Cardiac fibroblast (primary cell): ENCODE data around the gene CAMTA1.
A peak's percentile ranks its signal among the peaks of the same experiment; 100 is the strongest.

ENCODE experiments used
- DNase-seq, 2 donors: peaks; one replicate each; pipeline versions ENCODE4 v3.0.0 to v3.0.0-alpha.2; 2010; ENCODE audit warnings: low read depth in 2 of 2
- H3K4me3 ChIP-seq, 2 donors: replicated peaks in 1 of 2; 1 replicate in 1 of 2; 2 replicates in 1 of 2; pipeline ENCODE4 v1.5.1; 2011; ENCODE audit warnings: low read depth in 2 of 2, low read length in 2 of 2, mild to moderate bottlenecking in 2 of 2, moderate library complexity in 1 of 2
- CTCF ChIP-seq: IDR thresholded peaks from one replicate; pipeline ENCODE4 v1.5.1; 2011; ENCODE audit warnings: low read depth, mild to moderate bottlenecking, low read length, inconsistent platforms

CAMTA1 gene

DNA sequence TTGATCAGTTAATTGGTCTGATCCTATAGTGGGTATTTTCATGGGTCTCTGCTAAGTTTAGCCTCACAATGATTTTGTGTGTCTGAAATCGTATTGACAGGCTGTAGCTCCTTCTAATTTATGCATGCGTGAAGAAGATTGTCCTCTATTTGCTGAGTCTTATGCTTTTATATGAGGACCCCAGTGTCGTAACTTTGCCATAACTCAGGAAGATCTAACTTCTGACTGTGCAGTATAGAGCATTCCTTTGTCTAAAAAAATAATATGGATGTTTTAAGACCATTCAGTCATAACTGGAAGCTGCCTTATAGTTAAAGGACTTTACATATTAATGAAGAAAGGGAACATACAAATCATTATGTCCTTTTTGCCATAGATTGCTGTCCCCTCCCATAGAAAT is 73.3 kb downstream of the CAMTA1 start:
- no peak for TF ChIP-seq CTCF
- peak in 1 of 2 donors; percentile 38 for DNase-seq
- H3K4me3 ChIP-seq, result no peak overlapping the region

GRCh38 chr1:6859415-6860343 is 74.4 kb downstream of the CAMTA1 start:
- peak overlapping the region in 1 of 2 donors; percentile 15 for H3K4me3 ChIP-seq
- peak; percentile 94 to 99 for DNase-seq

GRCh38 chr1:6860401-6860800 is 75.1 kb downstream of the CAMTA1 start:
- DNase-seq, result peak; percentile 63 to 77
- no peak for TF ChIP-seq CTCF
- no peak overlapping the region for H3K4me3 ChIP-seq

More at GRCh38 chr1:6859415-6860343, 74.4 kb downstream of the CAMTA1 start:
- no peak for TF ChIP-seq CTCF

GRCh38 chr1:6861075-6861724 is 75.9 kb downstream of the CAMTA1 start:
- no peak for DNase-seq
- no peak overlapping the region for H3K4me3 ChIP-seq
- no peak for TF ChIP-seq CTCF

DNA sequence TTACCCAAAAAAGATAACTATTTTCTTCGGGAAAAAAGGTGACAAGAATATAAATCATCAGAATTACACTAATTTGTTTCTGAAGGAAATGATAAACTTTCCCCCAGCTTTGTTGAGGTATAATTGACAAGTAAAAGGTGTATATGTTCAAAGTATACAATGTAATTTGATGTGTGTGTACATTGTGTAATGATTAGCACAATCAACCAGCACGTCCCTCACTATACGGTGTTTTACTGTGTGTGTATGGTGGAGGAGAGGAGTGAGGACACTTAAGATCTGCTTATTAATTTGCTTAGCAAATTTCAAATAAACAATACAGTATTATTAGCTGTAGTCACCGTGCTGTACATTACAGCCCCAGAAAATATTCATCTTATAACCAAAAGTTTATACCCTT is 77.7 kb downstream of the CAMTA1 start:
- no peak overlapping the region for H3K4me3 ChIP-seq
- no peak for DNase-seq
- no peak for TF ChIP-seq CTCF

GRCh38 chr1:6864166-6864565 is 78.9 kb downstream of the CAMTA1 start:
- DNase-seq, result no peak
- no peak overlapping the region for H3K4me3 ChIP-seq
- no peak for TF ChIP-seq CTCF
